Kidney (tissue), 22 donors: Measurements from ENCODE around the gene CTDNEP1. TPM values are rescaled to one million over a fixed set of nuclear protein-coding genes. Genes with fewer than 3 reads are reported as not detected.

ENCODE experiments used
- DNase-seq, 5 donors: peaks; one replicate each; pipeline ENCODE4 v3.0.0-alpha.2; 2013 to 2020
- FAIRE-seq: peaks from 2 replicates; lab custom pipeline; 2012; peaks lifted over from hg19 to GRCh38; lab: Jason Lieb, UNC
- H3K27ac ChIP-seq, 2 donors: one replicate each; pipeline ENCODE4 v1.7.0; 2013; ENCODE audit warnings: low read depth in 2 of 2, low read length in 2 of 2, inconsistent platforms in 1 of 2
- H3K27me3 ChIP-seq: one replicate; pipeline ENCODE4 v1.7.1; 2013; ENCODE audit warnings: low read length, inconsistent platforms; ENCODE audit not compliant: control insufficient read depth, insufficient read depth
- H3K36me3 ChIP-seq, 3 donors: one replicate each; pipeline versions ENCODE4 v1.7.0 to v1.7.1; 2013; ENCODE audit warnings: low read length in 3 of 3, control low read depth in 1 of 3, inconsistent platforms in 1 of 3; ENCODE audit not compliant: insufficient read depth in 3 of 3, control insufficient read depth in 2 of 3
- H3K4me1 ChIP-seq, 3 donors: one replicate each; pipeline versions ENCODE4 v1.7.0 to v1.7.1; 2013; ENCODE audit warnings: low read length in 3 of 3, inconsistent platforms in 1 of 3, low read depth in 1 of 3; ENCODE audit not compliant: control insufficient read depth in 2 of 3, insufficient read depth in 2 of 3
- H3K4me3 ChIP-seq, 3 donors: one replicate each; pipeline versions ENCODE4 v1.7.0 to v1.8.1; 2013; ENCODE audit warnings: low read length in 3 of 3, control low read depth in 1 of 3, inconsistent platforms in 1 of 3
- H3K9ac ChIP-seq, 3 donors: one replicate each; pipeline versions ENCODE4 v1.7.0 to v1.7.1; 2013; ENCODE audit warnings: low read length in 3 of 3, control low read depth in 1 of 3, inconsistent platforms in 1 of 3
- H3K9me3 ChIP-seq, 3 donors: one replicate each; pipeline versions ENCODE4 v1.7.0 to v1.7.1; 2013; ENCODE audit warnings: low read length in 3 of 3, control low read depth in 1 of 3, inconsistent platforms in 1 of 3; ENCODE audit not compliant: control insufficient read depth in 2 of 3, insufficient read depth in 1 of 3
- intact Hi-C: fragments of 100-400 bp; cut with DNase I; formaldehyde crosslinking; loops from one replicate; pipeline ENCODE4 v1.11.1; 2022
- long read RNA-seq, 10 donors: library from polyadenylated mRNA in 1 of 10; unstranded in 1 of 10; transcript quantifications; one replicate each; pipeline ENCODE4 v2.0.0 and lab custom pipeline, GENCODE V29; 2021 to 2026
- polyA plus RNA-seq: library from polyadenylated mRNA; stranded (reverse); fragments of 350-450 nt; fragmentation: Illumina TruSeq; extraction: RNeasy Lipid Tissue Mini Kit (QIAGEN cat#74804); gene quantifications from one replicate; pipeline ENCODE4 v1.2.3, GENCODE V29; 2014; ENCODE audit warnings: low read depth, low replicate concordance; ENCODE audit not compliant: insufficient read depth
- total RNA-seq: library from RNA; stranded (reverse); fragmentation: NEBNext Ultra II Directional; extraction: Animal tissue kit (Norgen Biotek cat#: 25700); gene quantifications from one replicate; pipeline ENCODE4 v1.2.1, GENCODE V29; 2021
- TF ChIP-seq, protein P1 (sequence below): IDR thresholded peaks from 3 replicates; pipeline ENCODE4 v1.5.1; 2012; ENCODE audit warnings: mild to moderate bottlenecking, moderate library complexity, borderline replicate concordance; ENCODE audit not compliant: insufficient read depth; ENCODE audit errors: extremely low read depth
- donor health status: control.
- donor health status: control.
- donor health status: control.
- donor health status: control.
- donor health status: control.
- donor health status: DM: yes; HTN: yes; CAD: no.
- donor health status: Normal renal cell carcinoma (clear cell type).

The CTDNEP1 gene
- total RNA-seq = 113 TPM
- polyA plus RNA-seq = 124 TPM
- long read RNA-seq, donor 1, transcript CTDNEP1-210 (8 exons, 1,708 nt) = major isoform, 27 of 50 reads
- long read RNA-seq, donor 1, partial matches to known transcripts = 22 of 50 reads
- long read RNA-seq, donor 1, other reads (novel, unspliced or antisense) = 0 of 50 reads
- long read RNA-seq, donor 2, transcript CTDNEP1-210 (8 exons, 1,708 nt) = major isoform, 25 of 48 reads
- long read RNA-seq, donor 2, partial matches to known transcripts = 15 of 48 reads
- long read RNA-seq, donor 2, other reads (novel, unspliced or antisense) = 5 of 48 reads
- long read RNA-seq, donor 3, transcript CTDNEP1-210 (8 exons, 1,708 nt) = major isoform, 22 of 34 reads
- long read RNA-seq, donor 3, partial matches to known transcripts = 0 of 34 reads
- long read RNA-seq, donor 3, other reads (novel, unspliced or antisense) = 9 of 34 reads
- long read RNA-seq, donor 4, transcript CTDNEP1-210 (8 exons, 1,708 nt) = major isoform, 24 of 31 reads
- long read RNA-seq, donor 4, partial matches to known transcripts = 0 of 31 reads
- long read RNA-seq, donor 4, other reads (novel, unspliced or antisense) = 5 of 31 reads
- long read RNA-seq, donor 5 = 0 reads
- long read RNA-seq, donor 6, transcript CTDNEP1-210 (8 exons, 1,708 nt) = major isoform, 11 of 13 reads
- long read RNA-seq, donor 6, partial matches to known transcripts = 0 of 13 reads
- long read RNA-seq, donor 6, other reads (novel, unspliced or antisense) = 0 of 13 reads
- long read RNA-seq, donor 7, transcript CTDNEP1-210 (8 exons, 1,708 nt) = major isoform, 27 of 51 reads
- long read RNA-seq, donor 7, partial matches to known transcripts = 9 of 51 reads
- long read RNA-seq, donor 7, other reads (novel, unspliced or antisense) = 15 of 51 reads
- long read RNA-seq, donor 8, transcript CTDNEP1-210 (8 exons, 1,708 nt) = major isoform, 16 of 33 reads
- long read RNA-seq, donor 8, transcript CTDNEP1-204 (2 exons, 393 nt) = minor isoform, 5 of 33 reads
- long read RNA-seq, donor 8, partial matches to known transcripts = 12 of 33 reads
- long read RNA-seq, donor 8, other reads (novel, unspliced or antisense) = 0 of 33 reads
- long read RNA-seq, donor 9, transcript CTDNEP1-210 (8 exons, 1,708 nt) = major isoform, 16 of 19 reads
- long read RNA-seq, donor 9, partial matches to known transcripts = 0 of 19 reads
- long read RNA-seq, donor 9, other reads (novel, unspliced or antisense) = 0 of 19 reads
- long read RNA-seq, donor 10, transcript CTDNEP1-210 (8 exons, 1,708 nt) = major isoform, 31 of 182 reads
- long read RNA-seq, donor 10, partial matches to known transcripts = 150 of 182 reads
- long read RNA-seq, donor 10, other reads (novel, unspliced or antisense) = 0 of 182 reads

DNA sequence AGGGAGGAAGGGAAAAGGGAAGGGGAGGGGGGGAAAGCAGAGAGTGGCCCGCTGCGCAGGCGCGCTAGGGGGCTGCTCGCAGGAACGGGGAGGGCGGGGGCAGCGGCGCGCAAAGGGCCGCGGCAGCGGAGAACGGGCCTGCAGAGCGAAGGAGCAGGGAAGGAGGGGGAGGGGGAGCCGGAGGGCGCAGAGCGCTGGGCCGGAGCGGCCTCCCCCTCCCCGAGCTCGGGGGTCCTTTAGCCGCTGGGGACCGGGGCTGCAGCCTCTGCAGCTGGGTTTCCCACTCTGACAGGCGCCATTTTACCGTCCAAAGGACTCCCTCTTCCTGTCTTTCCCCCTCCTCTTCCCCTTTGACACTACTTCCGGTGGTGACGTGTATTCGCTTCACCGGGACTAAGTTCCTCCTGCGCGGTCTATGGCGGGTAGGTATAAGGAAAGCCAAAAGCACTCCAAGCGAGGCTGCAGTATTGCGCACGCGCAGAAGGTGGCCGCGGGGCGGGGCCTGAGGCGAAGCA, at the start of gene CTDNEP1:
CTDNEP1 (minus strand) TSS at position 74 of the 515 bp plus-strand sequence. CDS start 438 bp downstream, outside the sequence.
- DNase-seq (peak in 4 of 5 donors; percentile 99 to 100 (median 100)), FAIRE-seq (peak; percentile 93)
- Histone ChIP-seq H3K27me3 (no peaks in the 10 kb centered on the region), H3K9ac (peak within 1 kb of the TSS; percentile 57 to 97 (median 91)), H3K4me3 (peak within 1 kb of the TSS; percentile 73 to 90 (median 86)), H3K36me3 (peaks cover 0 to 13% (median 7%) of the 10 kb centered on the region in 3 donors), H3K9me3 (no peaks in the 10 kb centered on the region), H3K27ac (peak within 1 kb of the TSS; percentile 99 to 100), H3K4me1 (peaks cover 5 to 25% (median 19%) of the 10 kb centered on the region in 3 donors)
- TF ChIP-seq, protein P1, sequence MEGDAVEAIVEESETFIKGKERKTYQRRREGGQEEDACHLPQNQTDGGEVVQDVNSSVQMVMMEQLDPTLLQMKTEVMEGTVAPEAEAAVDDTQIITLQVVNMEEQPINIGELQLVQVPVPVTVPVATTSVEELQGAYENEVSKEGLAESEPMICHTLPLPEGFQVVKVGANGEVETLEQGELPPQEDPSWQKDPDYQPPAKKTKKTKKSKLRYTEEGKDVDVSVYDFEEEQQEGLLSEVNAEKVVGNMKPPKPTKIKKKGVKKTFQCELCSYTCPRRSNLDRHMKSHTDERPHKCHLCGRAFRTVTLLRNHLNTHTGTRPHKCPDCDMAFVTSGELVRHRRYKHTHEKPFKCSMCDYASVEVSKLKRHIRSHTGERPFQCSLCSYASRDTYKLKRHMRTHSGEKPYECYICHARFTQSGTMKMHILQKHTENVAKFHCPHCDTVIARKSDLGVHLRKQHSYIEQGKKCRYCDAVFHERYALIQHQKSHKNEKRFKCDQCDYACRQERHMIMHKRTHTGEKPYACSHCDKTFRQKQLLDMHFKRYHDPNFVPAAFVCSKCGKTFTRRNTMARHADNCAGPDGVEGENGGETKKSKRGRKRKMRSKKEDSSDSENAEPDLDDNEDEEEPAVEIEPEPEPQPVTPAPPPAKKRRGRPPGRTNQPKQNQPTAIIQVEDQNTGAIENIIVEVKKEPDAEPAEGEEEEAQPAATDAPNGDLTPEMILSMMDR = no peak
- intact Hi-C loops = no loop called here

DNA sequence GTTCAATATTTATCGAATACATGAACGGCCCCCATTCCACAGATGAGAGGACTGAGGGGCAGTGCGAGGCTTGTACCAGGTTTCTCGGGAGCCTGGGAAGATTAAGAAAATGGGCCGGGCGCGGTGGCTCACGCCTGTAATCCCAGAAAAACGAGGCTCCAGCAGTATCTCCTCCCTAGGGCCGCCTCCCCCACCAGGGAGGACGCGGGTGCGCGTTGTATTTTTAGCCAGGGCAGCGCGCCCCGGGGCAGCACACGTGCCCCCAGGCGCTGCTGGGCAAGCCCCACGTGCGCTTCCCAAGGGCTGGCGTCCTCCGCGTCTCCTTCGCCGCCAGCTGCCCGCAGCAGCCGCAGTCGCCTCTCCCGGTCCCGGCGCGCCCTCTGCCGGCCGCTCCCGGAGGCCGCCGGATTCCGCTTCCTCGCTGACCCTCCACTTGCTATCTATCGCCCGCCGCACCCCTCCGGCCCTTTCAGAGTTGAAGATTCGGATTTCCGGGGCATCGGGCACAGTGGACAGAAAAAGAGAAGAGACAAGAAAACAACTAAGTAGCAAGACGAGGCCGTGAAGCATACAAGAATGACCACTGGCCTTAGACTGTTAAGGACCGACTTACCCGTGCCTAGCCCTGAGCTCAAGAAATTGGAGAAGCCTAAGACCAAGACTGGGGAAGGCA, 44.8 kb upstream of the CTDNEP1 start:
- DNase-seq (peak; percentile 85 to 94 (median 90)), FAIRE-seq (no peak)
- peak overlapping the region in 1 of 3 donors; percentile 20 for H3K4me3 ChIP-seq
- H3K4me1 ChIP-seq = peaks cover 0 to 15% (median 14%) of the 10 kb centered on the region in 3 donors
- H3K27me3 ChIP-seq = peaks cover 3% of the 10 kb centered on the region
- H3K9me3 ChIP-seq = no peaks in the 10 kb centered on the region
- no peaks in the 10 kb centered on the region for H3K36me3 ChIP-seq
- H3K9ac ChIP-seq = peak overlapping the region in 1 of 3 donors; percentile 22
- TF ChIP-seq, protein P1 = peak; percentile 99
- intact Hi-C loops = no loop called here
- H3K27ac ChIP-seq = peak overlapping the region in 1 of 2 donors; percentile 41
